ENCODE data around the gene TP53. TPM values are rescaled to one million over a fixed set of nuclear protein-coding genes. Genes with fewer than 3 reads are reported as not detected.

TP53 gene
- total RNA-seq, 4 donors from 2014 or later = 14.7 to 16.3 (median 15.6) TPM

GRCh38 chr17:7703584-7704479 is 16.5 kb upstream of the TP53 start:
- 14 to 31% methylated on average over 7 to 21 of the region's 24 CpGs for WGBS, 2 donors (ENCODE audit: low coverage in 1 of 2)
- no peak overlapping the region for H3K27ac ChIP-seq
- H3K9me3 ChIP-seq = no peaks in the 10 kb centered on the region
- TF ChIP-seq POLR2AphosphoS5 (IDR thresholded peaks at IDR 0.05) = no peak
- TF ChIP-seq EP300 (IDR thresholded peaks at IDR 0.05) = no peak
- TF ChIP-seq CTCF (IDR thresholded peaks at IDR 0.05) = no peak
- TF ChIP-seq POLR2A (IDR thresholded peaks at IDR 0.05) = no peak
- H3K4me1 ChIP-seq = peaks cover 0 to 25% (median 11%) of the 10 kb centered on the region in 3 donors
- no peak for ATAC-seq
- no peak overlapping the region for H3K4me3 ChIP-seq
- peaks cover 0 to 36% of the 10 kb centered on the region in 2 donors for H3K36me3 ChIP-seq
- H3K27me3 ChIP-seq = peaks cover 81% of the 10 kb centered on the region

GRCh38 chr17:7702776-7703175 is 15.5 kb upstream of the TP53 start:
- H3K27ac ChIP-seq = no peak overlapping the region
- no peak overlapping the region for H3K4me3 ChIP-seq
- TF ChIP-seq EP300 (IDR thresholded peaks at IDR 0.05) (no peak), POLR2A (IDR thresholded peaks at IDR 0.05) (no peak), CTCF (IDR thresholded peaks at IDR 0.05) (no peak), POLR2AphosphoS5 (IDR thresholded peaks at IDR 0.05) (no peak)
- H3K9me3 ChIP-seq = no peaks in the 10 kb centered on the region
- peaks cover 71% of the 10 kb centered on the region for H3K27me3 ChIP-seq
- ATAC-seq = no peak
- peaks cover 0 to 41% of the 10 kb centered on the region in 2 donors for H3K36me3 ChIP-seq
- WGBS, 2 donors (ENCODE audit: low coverage in 1 of 2) = 93% methylated on average over 2 of the region's 13 CpGs; no CpG with 5 or more reads in 1 of the 2 donors
- peaks cover 0 to 25% (median 11%) of the 10 kb centered on the region in 3 donors for H3K4me1 ChIP-seq

GRCh38 chr17:7701681-7702080 is 14.4 kb upstream of the TP53 start:
- Histone ChIP-seq H3K4me1 (peaks cover 0 to 25% (median 11%) of the 10 kb centered on the region in 3 donors), H3K9me3 (no peaks in the 10 kb centered on the region), H3K36me3 (peaks cover 0 to 41% of the 10 kb centered on the region in 2 donors), H3K27ac (no peak overlapping the region), H3K4me3 (no peak overlapping the region), H3K27me3 (peaks cover 60% of the 10 kb centered on the region)
- TF ChIP-seq EP300 (IDR thresholded peaks at IDR 0.05) (no peak), POLR2A (IDR thresholded peaks at IDR 0.05) (no peak), POLR2AphosphoS5 (IDR thresholded peaks at IDR 0.05) (no peak), CTCF (IDR thresholded peaks at IDR 0.05) (no peak)
- no peak for ATAC-seq
- WGBS, 2 donors (ENCODE audit: low coverage in 1 of 2) = 84% methylated on average over 6 of the region's 14 CpGs; no CpG with 5 or more reads in 1 of the 2 donors

- Histone ChIP-seq H3K27ac (no peak overlapping the region), H3K36me3 (peaks cover 0 to 46% of the 10 kb centered on the region in 2 donors), H3K4me3 (no peak overlapping the region), H3K9me3 (no peaks in the 10 kb centered on the region), H3K4me1 (peaks cover 0 to 20% (median 10%) of the 10 kb centered on the region in 3 donors), H3K27me3 (peaks cover 48% of the 10 kb centered on the region)
- no peak for ATAC-seq
- TF ChIP-seq POLR2AphosphoS5 (IDR thresholded peaks at IDR 0.05) (no peak), EP300 (IDR thresholded peaks at IDR 0.05) (no peak), POLR2A (IDR thresholded peaks at IDR 0.05) (no peak), CTCF (IDR thresholded peaks at IDR 0.05) (no peak)
- WGBS, 2 donors (ENCODE audit: low coverage in 1 of 2) = 80 to 95% methylated on average over 1 to 7 of the region's 7 CpGs
Observed at GRCh38 chr17:7700510-7700909, 13.2 kb upstream of the TP53 start.
